PC-3 (cell line): Measurements from ENCODE around the gene SFMBT1.

Source experiments
- CTCF ChIP-seq: fragments of 300-600 bp; sonication (generic); conservative IDR thresholded peaks from 2 replicates; pipeline ENCODE4 v1.5.1; 2017; ENCODE audit warnings: antibody characterized with exemption, low read depth, mild to moderate bottlenecking, low read length
- EZH2 ChIP-seq: fragments of 300-600 bp; sonication (generic); IDR thresholded peaks from one replicate; pipeline ENCODE4 v1.6.1; 2017; ENCODE audit warnings: antibody characterized with exemption, mild to moderate bottlenecking, low read length; ENCODE audit not compliant: unreplicated experiment

GRCh38 chr3:52857133-52857532 is 188.7 kb downstream of the SFMBT1 start:
- no peak for TF ChIP-seq CTCF
- TF ChIP-seq EZH2: no peak
